ENCODE measurements around the gene SHISA5. TPM values are rescaled to one million over a fixed set of nuclear protein-coding genes. Genes with fewer than 3 reads are reported as not detected.
A peak's percentile ranks its signal among the peaks of the same experiment; 100 is the strongest.
"Not testable (repeated sequence)": the region's sequence is repeated elsewhere in the genome, so short reads cannot be mapped to it uniquely, and the experiment has no call there.

Gene SHISA5, protein sequence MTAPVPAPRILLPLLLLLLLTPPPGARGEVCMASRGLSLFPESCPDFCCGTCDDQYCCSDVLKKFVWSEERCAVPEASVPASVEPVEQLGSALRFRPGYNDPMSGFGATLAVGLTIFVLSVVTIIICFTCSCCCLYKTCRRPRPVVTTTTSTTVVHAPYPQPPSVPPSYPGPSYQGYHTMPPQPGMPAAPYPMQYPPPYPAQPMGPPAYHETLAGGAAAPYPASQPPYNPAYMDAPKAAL
- total RNA-seq (2022) (192 and 287 TPM in 2 replicates), Bru-seq, nascent RNA (percentile 56 among the genes with signal in this experiment), BruChase-seq, experiment 1, labeled RNA remaining after a 6-hour chase (percentile 80 among the genes with signal in this experiment), BruChase-seq, experiment 2, labeled RNA remaining after a 2-hour chase (percentile 60 among the genes with signal in this experiment)
- long read RNA-seq, transcript SHISA5-206 (4 exons, 1,839 nt), result major isoform, 366 of 656 reads
- long read RNA-seq, transcript SHISA5-201 (6 exons, 2,369 nt), result minor isoform, 115 of 656 reads
- long read RNA-seq, partial matches to known transcripts, result 129 of 656 reads
- long read RNA-seq, other reads (novel, unspliced or antisense), result 33 of 656 reads

DNA sequence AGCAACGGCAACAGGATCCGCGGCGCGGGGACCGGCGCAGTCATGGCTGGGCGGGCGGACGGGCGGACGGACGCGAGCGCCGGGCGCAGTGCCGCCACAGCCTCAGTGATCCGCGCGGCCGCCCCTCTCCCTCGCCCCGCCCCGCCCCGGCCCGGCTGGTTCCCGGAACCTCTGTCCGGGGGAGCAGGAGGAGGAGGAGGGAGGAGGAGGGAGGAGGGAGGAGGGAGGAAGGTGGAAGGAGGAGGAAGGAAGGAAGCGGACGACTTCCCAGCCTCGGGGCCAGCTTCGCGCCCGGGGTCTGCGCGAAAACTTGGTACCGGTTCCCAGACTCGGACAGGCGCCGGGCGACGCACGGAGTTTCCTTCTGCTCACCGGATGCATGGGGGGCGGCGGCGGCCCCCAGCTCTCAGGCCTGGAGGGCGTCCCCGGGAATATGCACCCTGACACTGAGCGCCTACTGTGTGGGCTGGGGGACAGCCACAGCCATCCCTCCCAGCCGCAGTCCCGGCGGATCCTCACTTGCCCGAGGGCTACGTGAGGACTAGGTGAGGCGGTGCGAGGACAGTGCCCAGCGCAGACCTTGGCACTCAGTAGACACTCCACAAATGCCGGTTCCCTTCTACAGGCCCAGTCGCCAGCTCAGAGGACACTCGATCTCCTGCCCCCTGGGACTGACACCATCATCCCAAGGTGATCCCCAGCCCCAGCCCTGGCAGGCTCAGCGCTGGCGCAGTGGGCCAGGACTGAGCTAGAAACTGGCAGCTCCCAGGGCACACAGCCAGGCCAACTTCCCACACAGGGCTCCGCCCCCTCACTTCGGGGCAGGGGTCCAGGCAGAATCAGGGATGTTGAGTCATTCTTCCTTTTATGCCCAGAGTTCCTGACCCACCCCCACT, at the start of gene SHISA5:
TSS of gene SHISA5 (minus strand) at position 124 of the 896 bp plus-strand sequence. CDS start at position 44, 80 bp downstream.
- no TSS peak for BruUV-seq (replicated peaks)
- Mint-ChIP-seq H3K4me1 (ENCODE audit: low read depth, unreplicated experiment) (no peaks in the 10 kb centered on the region), H3K9me3 (ENCODE audit: low read depth, unreplicated experiment) (no peaks in the 10 kb centered on the region), H3K27me3 (ENCODE audit: unreplicated experiment) (no peaks in the 10 kb centered on the region), H3K36me3 (ENCODE audit: insufficient read depth, unreplicated experiment) (peaks cover 16% of the 10 kb centered on the region), H3K27ac (ENCODE audit: unreplicated experiment) (no peak within 1 kb of the TSS), H3K4me3 (ENCODE audit: low read depth, unreplicated experiment) (peak within 1 kb of the TSS; percentile 68)
- TF ChIP-seq, protein P1, sequence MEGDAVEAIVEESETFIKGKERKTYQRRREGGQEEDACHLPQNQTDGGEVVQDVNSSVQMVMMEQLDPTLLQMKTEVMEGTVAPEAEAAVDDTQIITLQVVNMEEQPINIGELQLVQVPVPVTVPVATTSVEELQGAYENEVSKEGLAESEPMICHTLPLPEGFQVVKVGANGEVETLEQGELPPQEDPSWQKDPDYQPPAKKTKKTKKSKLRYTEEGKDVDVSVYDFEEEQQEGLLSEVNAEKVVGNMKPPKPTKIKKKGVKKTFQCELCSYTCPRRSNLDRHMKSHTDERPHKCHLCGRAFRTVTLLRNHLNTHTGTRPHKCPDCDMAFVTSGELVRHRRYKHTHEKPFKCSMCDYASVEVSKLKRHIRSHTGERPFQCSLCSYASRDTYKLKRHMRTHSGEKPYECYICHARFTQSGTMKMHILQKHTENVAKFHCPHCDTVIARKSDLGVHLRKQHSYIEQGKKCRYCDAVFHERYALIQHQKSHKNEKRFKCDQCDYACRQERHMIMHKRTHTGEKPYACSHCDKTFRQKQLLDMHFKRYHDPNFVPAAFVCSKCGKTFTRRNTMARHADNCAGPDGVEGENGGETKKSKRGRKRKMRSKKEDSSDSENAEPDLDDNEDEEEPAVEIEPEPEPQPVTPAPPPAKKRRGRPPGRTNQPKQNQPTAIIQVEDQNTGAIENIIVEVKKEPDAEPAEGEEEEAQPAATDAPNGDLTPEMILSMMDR (IDR thresholded peaks at IDR 0.05; ENCODE audit: unreplicated experiment), result no peak
- DNase-seq, result peak; percentile 59
- intact Hi-C loops (cut with micrococcal nuclease; ENCODE audit: unreplicated experiment), result no loop called here
- CTCF ChIA-PET, result interaction anchor here (0.5 to 1.1 kb wide), 2 partner anchors 31 to 392 kb away, joined by 3 to 6 read pairs; no protein-coding TSS in a partner anchor

DNA sequence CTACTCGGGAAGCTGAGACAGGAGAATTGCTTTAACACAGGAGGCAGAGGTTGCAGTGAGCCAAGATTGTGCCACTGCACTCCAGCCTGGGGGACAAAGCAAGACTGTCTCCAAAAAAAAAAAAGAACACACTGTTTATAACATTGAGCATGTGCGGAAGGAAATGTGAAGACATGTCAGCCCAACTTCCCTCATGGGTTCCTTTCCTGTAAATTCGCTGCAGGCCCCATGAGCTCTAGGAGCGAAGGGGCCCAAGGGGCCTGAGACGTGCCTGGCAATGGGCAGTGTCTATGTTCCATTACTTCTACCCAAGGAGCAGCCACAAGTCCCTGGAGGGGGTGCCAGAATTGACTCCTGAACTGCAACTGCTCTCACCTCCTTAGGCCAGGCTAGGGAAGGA, 49.4 kb upstream of the SHISA5 start:
- Mint-ChIP-seq H3K36me3 (ENCODE audit: insufficient read depth, unreplicated experiment) (peaks cover 17% of the 10 kb centered on the region), H3K9me3 (ENCODE audit: low read depth, unreplicated experiment) (no peaks in the 10 kb centered on the region), H3K4me1 (ENCODE audit: low read depth, unreplicated experiment) (peaks cover 7% of the 10 kb centered on the region), H3K4me3 (ENCODE audit: low read depth, unreplicated experiment) (no peak overlapping the region), H3K27me3 (ENCODE audit: unreplicated experiment) (no peaks in the 10 kb centered on the region), H3K27ac (ENCODE audit: unreplicated experiment) (no peak overlapping the region)
- TF ChIP-seq, protein P1 (IDR thresholded peaks at IDR 0.05; ENCODE audit: unreplicated experiment), result no peak
- CTCF ChIA-PET, result interaction anchor here (0.5 to 0.7 kb wide), 4 partner anchors 49 to 1408 kb away, joined by 3 to 7 read pairs (median 4); no protein-coding TSS in a partner anchor
- BruUV-seq (replicated peaks), result no TSS peak
- intact Hi-C loops (cut with micrococcal nuclease; ENCODE audit: unreplicated experiment), result no loop called here
- no peak for DNase-seq

DNA sequence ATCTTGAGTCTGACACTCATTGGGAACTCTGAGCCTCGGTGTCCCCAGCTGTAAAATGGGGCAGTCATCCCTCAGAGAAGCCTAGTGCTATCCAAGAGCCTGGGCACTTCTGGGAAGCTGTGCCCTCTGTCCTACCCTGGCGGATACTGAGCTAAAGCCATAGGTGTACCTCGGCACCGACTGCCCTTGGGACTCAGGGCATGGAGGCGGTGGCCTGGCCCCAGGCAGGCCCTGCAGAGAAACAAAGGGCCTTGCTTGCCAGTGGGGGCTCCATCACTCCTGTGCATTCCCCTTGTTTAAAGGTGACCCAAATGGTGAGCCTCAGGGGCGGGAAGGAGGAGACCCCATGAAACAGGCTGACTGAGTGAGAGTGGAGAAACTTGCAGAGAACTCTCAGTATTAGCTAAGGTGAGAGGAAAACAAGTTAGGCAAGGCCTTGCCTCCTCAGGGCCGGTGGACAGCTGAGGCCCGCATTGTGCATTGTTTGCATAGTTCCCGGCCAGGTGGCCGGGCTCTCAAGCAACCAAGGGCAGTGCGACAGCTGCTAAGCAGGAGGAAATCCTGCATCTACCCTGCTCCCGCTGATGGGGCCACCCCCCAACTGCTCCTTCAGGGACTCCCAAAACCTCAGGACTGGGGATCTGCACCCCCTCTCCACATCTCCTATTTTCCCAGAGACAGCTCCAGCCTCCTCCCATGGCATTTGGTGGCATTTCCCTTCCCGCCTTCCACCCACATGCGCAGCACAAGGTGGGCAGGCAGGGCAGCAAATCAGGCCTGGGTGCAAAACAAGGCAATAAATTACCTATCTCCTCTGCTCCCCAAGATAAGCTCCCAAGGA, 48.4 kb upstream of the SHISA5 start:
- H3K9me3 Mint-ChIP-seq (ENCODE audit: low read depth, unreplicated experiment), result no peaks in the 10 kb centered on the region
- no TSS peak for BruUV-seq (replicated peaks)
- H3K36me3 Mint-ChIP-seq (ENCODE audit: insufficient read depth, unreplicated experiment), result peaks cover 10% of the 10 kb centered on the region
- H3K27ac Mint-ChIP-seq (ENCODE audit: unreplicated experiment), result no peak overlapping the region
- no peak for DNase-seq
- no peaks in the 10 kb centered on the region for H3K4me1 Mint-ChIP-seq (ENCODE audit: low read depth, unreplicated experiment)
- no peaks in the 10 kb centered on the region for H3K27me3 Mint-ChIP-seq (ENCODE audit: unreplicated experiment)
- CTCF ChIA-PET, result interaction anchor here (0.6 to 1.3 kb wide), 3 partner anchors 10 to 346 kb away, joined by 5 to 7 read pairs (median 6); partner anchors contain the start of gene SLC25A20
- no peak overlapping the region for H3K4me3 Mint-ChIP-seq (ENCODE audit: low read depth, unreplicated experiment)
- intact Hi-C loops (cut with micrococcal nuclease; ENCODE audit: unreplicated experiment), result no loop called here
- TF ChIP-seq, protein P1 (IDR thresholded peaks at IDR 0.05; ENCODE audit: unreplicated experiment), result no peak

DNA sequence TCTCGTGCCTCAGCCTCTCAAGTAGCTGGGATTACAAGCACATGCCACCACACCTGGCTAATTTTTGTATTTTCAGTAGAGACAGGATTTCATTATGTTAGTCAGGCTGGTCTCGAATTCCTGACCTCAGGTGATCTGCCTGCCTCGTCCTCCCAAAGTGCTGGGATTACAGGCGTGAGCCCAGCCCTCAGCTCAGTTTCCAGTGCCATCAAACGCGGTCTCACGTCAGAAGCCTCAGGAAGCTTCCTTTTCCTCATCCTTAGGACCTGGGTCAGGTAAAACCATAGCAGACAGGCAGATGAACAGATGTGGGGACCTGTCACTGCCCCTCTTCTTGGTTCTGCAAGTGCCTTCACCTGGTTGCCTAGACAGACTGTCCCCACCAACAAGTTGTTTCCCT, 47.7 kb upstream of the SHISA5 start:
- BruUV-seq (replicated peaks); H3K27ac Mint-ChIP-seq (ENCODE audit: unreplicated experiment); H3K9me3 Mint-ChIP-seq (ENCODE audit: low read depth, unreplicated experiment); H3K4me1 Mint-ChIP-seq (ENCODE audit: low read depth, unreplicated experiment); DNase-seq; H3K27me3 Mint-ChIP-seq (ENCODE audit: unreplicated experiment); H3K4me3 Mint-ChIP-seq (ENCODE audit: low read depth, unreplicated experiment); intact Hi-C loops (cut with micrococcal nuclease; ENCODE audit: unreplicated experiment); H3K36me3 Mint-ChIP-seq (ENCODE audit: insufficient read depth, unreplicated experiment): not testable (repeated sequence)
- CTCF ChIA-PET, result interaction anchor here (0.6 to 1.3 kb wide), 2 partner anchors 9 to 347 kb away, joined by 5 to 6 read pairs; partner anchors contain the start of gene SLC25A20
